Ovary (tissue), 9 donors: ENCODE results near the gene PPAT. TPM values are rescaled to one million over a fixed set of nuclear protein-coding genes. Genes with fewer than 3 reads are reported as not detected.

ENCODE experiments used
- DNase-seq, 5 donors: peaks; one replicate each; pipeline ENCODE4 v3.0.0-alpha.2; 2019 to 2020
- H3K27ac ChIP-seq, 2 donors: fragments of 200-600 bp; one replicate each; pipeline versions ENCODE4 v1.5.1 to v1.8.0; 2019 to 2022
- H3K27me3 ChIP-seq: fragments of 200-600 bp; one replicate; pipeline ENCODE4 v1.8.0; 2022
- H3K36me3 ChIP-seq: fragments of 200-600 bp; sonication (generic); one replicate; pipeline ENCODE4 v1.5.1; 2019
- H3K4me1 ChIP-seq: one replicate; pipeline ENCODE4 v1.8.1; 2013; ENCODE audit warnings: mild to moderate bottlenecking, moderate library complexity; ENCODE audit not compliant: insufficient read depth
- H3K4me3 ChIP-seq: fragments of 200-600 bp; sonication (generic); one replicate; pipeline ENCODE4 v1.5.1; 2017
- H3K9me3 ChIP-seq, 2 donors: fragments of 200-600 bp in 1 of 2; sonication (generic) in 1 of 2; one replicate each; pipeline versions ENCODE4 v1.5.1 to v1.8.1; 2013 to 2019; ENCODE audit warnings: mild to moderate bottlenecking in 1 of 2, moderate library complexity in 1 of 2
- CTCF ChIP-seq, 3 donors: fragments of 450-650 bp in 2 of 3; fragments of 200-600 bp in 1 of 3; IDR thresholded peaks; one replicate each; pipeline versions ENCODE4 v1.5.1 to v1.8.0; 2016 to 2022; ENCODE audit warnings: antibody characterized with exemption in 3 of 3, mild to moderate bottlenecking in 1 of 3
- EP300 ChIP-seq: sonication (generic); formaldehyde crosslinking; IDR thresholded peaks from one replicate; pipeline ENCODE4 v1.6.1; 2017; ENCODE audit warnings: antibody characterized with exemption
- POLR2A ChIP-seq: fragments of 450-650 bp; IDR thresholded peaks from one replicate; pipeline ENCODE4 v1.6.1; 2017; ENCODE audit warnings: antibody characterized with exemption, mild to moderate bottlenecking, moderate library complexity
- WGBS, 3 donors: extraction: QIAGEN DNeasy Blood & Tissue Kit in 1 of 3; methylation state at CpG; one replicate each; pipeline versions ENCODE4 v1.1.5 to v1.1.7; 2013 to 2017; 5-methylcytosine and 5-hydroxymethylcytosine counted together
- intact Hi-C, 4 donors: fragments of 100-400 bp; cut with DNase I; formaldehyde crosslinking; loops; one replicate each; pipeline versions ENCODE4 v1.11.0 to v1.15.1; 2022 to 2023
- polyA plus RNA-seq, 2 donors: library from polyadenylated mRNA; stranded (reverse); fragments of 200-250 nt in 1 of 2; fragments of 350-450 nt in 1 of 2; fragmentation: Illumina TruSeq in 1 of 2; extraction: RNeasy Lipid Tissue Mini Kit (QIAGEN cat#74804) in 1 of 2; gene quantifications; one replicate each; pipeline ENCODE4 v1.2.3, GENCODE V29; 2013 to 2014
- total RNA-seq, 7 donors: library from RNA; depleted of rRNA in 2 of 7; stranded (reverse); fragments of >200 nt in 2 of 7; fragmentation: NEBNext Ultra II Directional in 3 of 7; extraction: Animal tissue kit (Norgen Biotek cat#: 25700) in 3 of 7; gene quantifications; one replicate each; pipeline versions ENCODE4 v1.1.0 to v1.2.4, GENCODE V29; 2016 to 2023
- donor health status: DM: no; HTN: no; CAD: no; lungs with moderate emphysema.
- donor health status: DM: no; HTN: no; CAD: no.
- donor health status: Bipolar disorder and iron deficiency.
- donor health status: DM: yes; HTN: yes; CAD: no.
- donor health status: DM: no; HTN: no; CAD: no.
- donor health status: DM: yes; HTN: yes; CAD: no.

Gene PPAT
- total and polyA plus RNA-seq, 9 donors = 4.7 to 14.8 (median 10.6) TPM

GRCh38 chr4:56427179-56427578 is 8.2 kb downstream of the PPAT start:
- Histone ChIP-seq H3K4me1 (no peaks in the 10 kb centered on the region), H3K9me3 (no peaks in the 10 kb centered on the region), H3K36me3 (no peaks in the 10 kb centered on the region), H3K27me3 (no peaks in the 10 kb centered on the region), H3K27ac (no peak overlapping the region), H3K4me3 (no peak overlapping the region)
- WGBS, 3 donors = 97 to 100% (median 97%) methylated on average over 1 of the region's 1 CpG
- intact Hi-C loops = loop anchor here in 1 of 4 donors (10.0 kb wide), 1 partner anchor 98 kb away; no protein-coding TSS in a partner anchor
- TF ChIP-seq EP300 = no peak
- no peak for TF ChIP-seq CTCF (IDR thresholded peaks at IDR 0.05)
- no peak for TF ChIP-seq POLR2A
- no peak for DNase-seq

- TF ChIP-seq POLR2A (no peak), CTCF (IDR thresholded peaks at IDR 0.05) (no peak), EP300 (no peak)
- H3K4me1 ChIP-seq = no peaks in the 10 kb centered on the region
- H3K4me3 ChIP-seq = no peak overlapping the region
- 94 to 97% (median 95%) methylated on average over 6 of the region's 6 CpGs for WGBS, 3 donors
- no peaks in the 10 kb centered on the region for H3K36me3 ChIP-seq
- no peaks in the 10 kb centered on the region for H3K9me3 ChIP-seq
- H3K27me3 ChIP-seq = no peaks in the 10 kb centered on the region
- intact Hi-C loops = loop anchor here in 1 of 4 donors (10.0 kb wide), 1 partner anchor 99 kb away; no protein-coding TSS in a partner anchor
- no peak overlapping the region for H3K27ac ChIP-seq
- DNase-seq = no peak
Measured at GRCh38 chr4:56426273-56426672, 9.1 kb downstream of the PPAT start.

GRCh38 chr4:56425518-56425917 is 9.9 kb downstream of the PPAT start:
- no peaks in the 10 kb centered on the region for H3K4me1 ChIP-seq
- WGBS, 3 donors = 93 to 97% (median 97%) methylated on average over 3 of the region's 3 CpGs
- no peak for TF ChIP-seq EP300
- TF ChIP-seq POLR2A = no peak
- no peak for TF ChIP-seq CTCF (IDR thresholded peaks at IDR 0.05)
- no peak overlapping the region for H3K4me3 ChIP-seq
- H3K27ac ChIP-seq = no peak overlapping the region
- H3K9me3 ChIP-seq = no peaks in the 10 kb centered on the region
- intact Hi-C loops = loop anchor here in 1 of 4 donors (10.0 kb wide), 1 partner anchor 99 kb away; no protein-coding TSS in a partner anchor
- no peaks in the 10 kb centered on the region for H3K36me3 ChIP-seq
- H3K27me3 ChIP-seq = no peaks in the 10 kb centered on the region
- no peak for DNase-seq

GRCh38 chr4:56424697-56425514 is 10.5 kb downstream of the PPAT start:
- Histone ChIP-seq H3K27ac (no peak overlapping the region), H3K4me1 (no peaks in the 10 kb centered on the region), H3K27me3 (no peaks in the 10 kb centered on the region), H3K9me3 (no peaks in the 10 kb centered on the region), H3K4me3 (no peak overlapping the region), H3K36me3 (no peaks in the 10 kb centered on the region)
- intact Hi-C loops = loop anchor here in 1 of 4 donors (10.0 kb wide), 1 partner anchor 100 kb away; no protein-coding TSS in a partner anchor
- WGBS, 3 donors = 55 to 58% (median 55%) methylated on average over 5 of the region's 5 CpGs
- DNase-seq = peak in 1 of 5 donors; percentile 34
- no peak for TF ChIP-seq POLR2A
- TF ChIP-seq CTCF (IDR thresholded peaks at IDR 0.05) = peak; percentile 21 to 52 (median 37)
